ENCODE measurements around the gene DUSP9. TPM values are rescaled to one million over a fixed set of nuclear protein-coding genes. Genes with fewer than 3 reads are reported as not detected.

Gene DUSP9
- total RNA-seq, 1 experiment from 2014 or later: 0.92 TPM

GRCh38 chrX:153644356-153645125 is 2.5 kb upstream of the DUSP9 start:
- intact Hi-C loops (cut with micrococcal nuclease; ENCODE audit: unreplicated experiment): no loop called here
- BruUV-seq (replicated peaks): no TSS peak
- POLR2A ChIA-PET (ENCODE audit: low non-redundant PET): interaction anchor here (0.6 kb wide), 1 partner anchor 174 kb away, joined by 16 read pairs; no protein-coding TSS in a partner anchor
- H3K9me3 ChIP-seq (ENCODE audit: low read depth, low read length, poor library complexity, severe bottlenecking): no peaks in the 10 kb centered on the region
- no peaks in the 10 kb centered on the region for H3K36me3 ChIP-seq (ENCODE audit: insufficient read depth, low read length, poor library complexity, severe bottlenecking)
- CTCF ChIA-PET: interaction anchor here (0.6 to 2.0 kb wide), 6 partner anchors 9 to 79 kb away, joined by 3 to 10 read pairs (median 4); no protein-coding TSS in a partner anchor
- no peak overlapping the region for H3K4me3 ChIP-seq (ENCODE audit: low read depth, low read length, poor library complexity, severe bottlenecking)
- H3K27ac ChIP-seq (ENCODE audit: low read depth, low read length, poor library complexity, severe bottlenecking): no peak overlapping the region
- no peak for DNase-seq (ENCODE audit: low spot score)
- peaks cover 26% of the 10 kb centered on the region for H3K27me3 ChIP-seq (replicated peaks; ENCODE audit: insufficient read depth, low read depth, low read length, poor library complexity)
- H3K4me1 ChIP-seq (ENCODE audit: insufficient read depth, low read length, poor library complexity, severe bottlenecking): no peaks in the 10 kb centered on the region
- peak; percentile 31; the same call in 1 of the 2 replicates for TF ChIP-seq CTCF (conservative IDR thresholded peaks at IDR 0.05; ENCODE audit: low read depth, low read length)
- no peak for TF ChIP-seq EZH2 (IDR thresholded peaks at IDR 0.05; ENCODE audit: borderline replicate concordance, low read depth, low read length, poor library complexity, severe bottlenecking)

- POLR2A ChIA-PET (ENCODE audit: low non-redundant PET): no interaction called here
- H3K4me3 ChIP-seq (ENCODE audit: low read depth, low read length, poor library complexity, severe bottlenecking): no peak overlapping the region
- no peaks in the 10 kb centered on the region for H3K36me3 ChIP-seq (ENCODE audit: insufficient read depth, low read length, poor library complexity, severe bottlenecking)
- H3K9me3 ChIP-seq (ENCODE audit: low read depth, low read length, poor library complexity, severe bottlenecking): no peaks in the 10 kb centered on the region
- no TSS peak for BruUV-seq (replicated peaks)
- no peak overlapping the region for H3K27ac ChIP-seq (ENCODE audit: low read depth, low read length, poor library complexity, severe bottlenecking)
- no peak for DNase-seq (ENCODE audit: low spot score)
- peaks cover 26% of the 10 kb centered on the region for H3K27me3 ChIP-seq (replicated peaks; ENCODE audit: insufficient read depth, low read depth, low read length, poor library complexity)
- CTCF ChIA-PET: interaction anchor here (0.6 to 1.2 kb wide), 2 partner anchors 9 to 22 kb away, joined by 4 to 7 read pairs; no protein-coding TSS in a partner anchor
- no peaks in the 10 kb centered on the region for H3K4me1 ChIP-seq (ENCODE audit: insufficient read depth, low read length, poor library complexity, severe bottlenecking)
- TF ChIP-seq CTCF (conservative IDR thresholded peaks at IDR 0.05; ENCODE audit: low read depth, low read length): no peak
- TF ChIP-seq EZH2 (IDR thresholded peaks at IDR 0.05; ENCODE audit: borderline replicate concordance, low read depth, low read length, poor library complexity, severe bottlenecking): no peak
- intact Hi-C loops (cut with micrococcal nuclease; ENCODE audit: unreplicated experiment): no loop called here
Observed at GRCh38 chrX:153645151-153645550, 1.9 kb upstream of the DUSP9 start.

- no peaks in the 10 kb centered on the region for H3K9me3 ChIP-seq (ENCODE audit: low read depth, low read length, poor library complexity, severe bottlenecking)
- H3K27ac ChIP-seq (ENCODE audit: low read depth, low read length, poor library complexity, severe bottlenecking): no peak overlapping the region
- no TSS peak for BruUV-seq (replicated peaks)
- POLR2A ChIA-PET (ENCODE audit: low non-redundant PET): interaction anchor here (0.6 kb wide), 1 partner anchor 135 kb away, joined by 3 read pairs; no protein-coding TSS in a partner anchor
- CTCF ChIA-PET: no interaction called here
- no peak overlapping the region for H3K4me3 ChIP-seq (ENCODE audit: low read depth, low read length, poor library complexity, severe bottlenecking)
- DNase-seq (ENCODE audit: low spot score): no peak
- intact Hi-C loops (cut with micrococcal nuclease; ENCODE audit: unreplicated experiment): loop anchor here (2.0 kb wide), 1 partner anchor 79 kb away; the partner anchor contains the start of genes ABCD1 and BCAP31
- no peaks in the 10 kb centered on the region for H3K4me1 ChIP-seq (ENCODE audit: insufficient read depth, low read length, poor library complexity, severe bottlenecking)
- peaks cover 26% of the 10 kb centered on the region for H3K27me3 ChIP-seq (replicated peaks; ENCODE audit: insufficient read depth, low read depth, low read length, poor library complexity)
- TF ChIP-seq EZH2 (IDR thresholded peaks at IDR 0.05; ENCODE audit: borderline replicate concordance, low read depth, low read length, poor library complexity, severe bottlenecking) (no peak), CTCF (conservative IDR thresholded peaks at IDR 0.05; ENCODE audit: low read depth, low read length) (no peak)
- H3K36me3 ChIP-seq (ENCODE audit: insufficient read depth, low read length, poor library complexity, severe bottlenecking): no peaks in the 10 kb centered on the region
Observed at GRCh38 chrX:153645921-153646488, 998 bp upstream of the DUSP9 start.

Measured in A673 (cell line).